NCI-H146 treated with DMSO at 0.1 percent for 48 hours (cell line): ENCODE data around the gene CARD16.

ENCODE experiments used
- DNase-seq: peaks from one replicate; lab custom pipeline; 2025; ENCODE audit not compliant: unreplicated experiment; lab: John Stamatoyannopoulos, UW

CARD16 gene

GRCh38 chr11:104997288-104997687, 47.8 kb downstream of the CARD16 start:
- DNase-seq = no peak

- peak; percentile 100 for DNase-seq
Measured at GRCh38 chr11:104995001-104995408, 50.1 kb downstream of the CARD16 start.

DNA sequence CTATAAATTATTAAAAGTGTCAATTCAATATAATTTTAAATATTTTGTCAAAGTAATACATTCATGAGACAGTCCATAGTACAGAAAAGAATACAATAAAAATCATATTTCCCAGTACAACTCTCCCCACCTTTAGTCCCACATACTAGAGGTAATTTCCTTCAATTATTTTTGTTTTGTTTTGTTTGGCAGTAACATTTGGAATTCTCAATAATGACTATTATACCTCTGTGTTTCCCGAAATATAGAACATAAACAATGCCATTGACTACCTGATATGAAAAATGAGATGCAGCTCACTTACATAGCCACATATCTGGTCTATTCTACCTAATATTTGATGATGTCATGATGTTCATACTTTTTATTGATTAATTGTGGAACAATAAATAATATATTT, 52.4 kb downstream of the CARD16 start:
- DNase-seq = no peak

GRCh38 chr11:104991994-104992393, 53.1 kb downstream of the CARD16 start:
- DNase-seq = no peak
